RCC 7860 (cell line): Measurements from ENCODE around the gene SHKBP1.
"Not testable (repeated sequence)": the region's sequence is repeated elsewhere in the genome, so short reads cannot be mapped to it uniquely, and the experiment has no call there.

ENCODE experiments used
- DNase-seq: peaks from one replicate; pipeline ENCODE4 v3.0.0-alpha.2; 2015; ENCODE audit warnings: low spot score
- FAIRE-seq: peaks from 2 replicates; lab custom pipeline; 2012; peaks lifted over from hg19 to GRCh38; lab: Jason Lieb, UNC

Gene SHKBP1

GRCh38 chr19:40612831-40613689 lies 36.4 kb downstream of the SHKBP1 start:
- DNase-seq (no peak), FAIRE-seq (no peak)

GRCh38 chr19:40613690-40614621 lies 37.3 kb downstream of the SHKBP1 start:
- DNase-seq (no peak), FAIRE-seq (no peak)

GRCh38 chr19:40614622-40615411 lies 38.1 kb downstream of the SHKBP1 start:
- no peak for FAIRE-seq
- DNase-seq = peak; percentile 26

- DNase-seq (no peak), FAIRE-seq (no peak)
These were observed 39.5 kb downstream of the SHKBP1 start for GRCh38 chr19:40616178-40616577.

GRCh38 chr19:40616941-40617340 lies 40.3 kb downstream of the SHKBP1 start:
- no peak for DNase-seq
- no peak for FAIRE-seq

- DNase-seq (no peak), FAIRE-seq (no peak)
These were observed 41.3 kb downstream of the SHKBP1 start for GRCh38 chr19:40617961-40618360.

GRCh38 chr19:40619333-40620160 lies 42.9 kb downstream of the SHKBP1 start:
- FAIRE-seq = no peak
- no peak for DNase-seq

- FAIRE-seq = no peak
These were observed 43.5 kb downstream of the SHKBP1 start for GRCh38 chr19:40620161-40620485.

GRCh38 chr19:40621283-40621682 lies 44.6 kb downstream of the SHKBP1 start:
- FAIRE-seq = no peak

More at GRCh38 chr19:40620161-40620485, 43.5 kb downstream of the SHKBP1 start:
- DNase-seq = no peak

GRCh38 chr19:40621966-40622772 lies 45.5 kb downstream of the SHKBP1 start:
- FAIRE-seq (no peak), DNase-seq (no peak)

More at GRCh38 chr19:40621283-40621682, 44.6 kb downstream of the SHKBP1 start:
- DNase-seq = no peak

GRCh38 chr19:40622773-40623075 lies 46.1 kb downstream of the SHKBP1 start:
- FAIRE-seq = no peak
- no peak for DNase-seq

GRCh38 chr19:40623403-40624251 lies 47.0 kb downstream of the SHKBP1 start:
- peak; percentile 46 for FAIRE-seq
- DNase-seq = peak; percentile 91

- FAIRE-seq, DNase-seq: not testable (repeated sequence)
These were observed 47.9 kb downstream of the SHKBP1 start for GRCh38 chr19:40624369-40625153.

- DNase-seq = no peak
- no peak for FAIRE-seq
These were observed 48.9 kb downstream of the SHKBP1 start for GRCh38 chr19:40625406-40626120.

GRCh38 chr19:40626918-40627317 lies 50.2 kb downstream of the SHKBP1 start:
- DNase-seq (no peak), FAIRE-seq (no peak)

- no peak for FAIRE-seq
- no peak for DNase-seq
These were observed 51.0 kb downstream of the SHKBP1 start for GRCh38 chr19:40627486-40628279.
